Upper lobe of right lung (tissue), 1 donor: ENCODE data around the gene CCNK. TPM values are rescaled to one million over a fixed set of nuclear protein-coding genes. Genes with fewer than 3 reads are reported as not detected.
A peak's percentile ranks its signal among the peaks of the same experiment; 100 is the strongest.

Source experiments
- ATAC-seq: fragments of 200-7000 bp; cut with Tn5 transposase; one replicate; pipeline ENCODE4 v1.9.1; 2020; ENCODE audit warnings: mild to moderate bottlenecking, moderate library complexity
- DNase-seq: peaks from one replicate; pipeline ENCODE4 v3.0.0-alpha.2; 2020
- H3K27ac ChIP-seq: fragments of 200-600 bp; one replicate; pipeline ENCODE4 v1.8.0; 2022
- H3K27me3 ChIP-seq: fragments of 200-600 bp; one replicate; pipeline ENCODE4 v1.8.0; 2022; ENCODE audit warnings: mild to moderate bottlenecking
- H3K36me3 ChIP-seq: fragments of 200-600 bp; one replicate; pipeline ENCODE4 v1.8.0; 2022
- H3K4me1 ChIP-seq: fragments of 200-600 bp; one replicate; pipeline ENCODE4 v1.8.0; 2022
- H3K4me3 ChIP-seq: fragments of 200-600 bp; one replicate; pipeline ENCODE4 v1.8.0; 2022; ENCODE audit warnings: mild to moderate bottlenecking
- H3K9me3 ChIP-seq: fragments of 200-600 bp; one replicate; pipeline ENCODE4 v1.8.0; 2022
- CTCF ChIP-seq: fragments of 200-600 bp; IDR thresholded peaks from one replicate; pipeline ENCODE4 v1.8.0; 2022; ENCODE audit warnings: antibody characterized with exemption
- intact Hi-C: fragments of 100-400 bp; cut with DNase I; formaldehyde crosslinking; loops from one replicate; pipeline ENCODE4 v1.11.0; 2022
- total RNA-seq: library from RNA; stranded (reverse); fragmentation: NEBNext Ultra II Directional; extraction: Animal tissue kit (Norgen Biotek cat#: 25700); gene quantifications from one replicate; pipeline ENCODE4 v1.2.1, GENCODE V29; 2021
- donor health status: DM: no; HTN: yes; CAD: no; lungs with severe emphysema.

CCNK gene
- total RNA-seq, 1 donor from 2014 or later: 48.7 TPM

DNA sequence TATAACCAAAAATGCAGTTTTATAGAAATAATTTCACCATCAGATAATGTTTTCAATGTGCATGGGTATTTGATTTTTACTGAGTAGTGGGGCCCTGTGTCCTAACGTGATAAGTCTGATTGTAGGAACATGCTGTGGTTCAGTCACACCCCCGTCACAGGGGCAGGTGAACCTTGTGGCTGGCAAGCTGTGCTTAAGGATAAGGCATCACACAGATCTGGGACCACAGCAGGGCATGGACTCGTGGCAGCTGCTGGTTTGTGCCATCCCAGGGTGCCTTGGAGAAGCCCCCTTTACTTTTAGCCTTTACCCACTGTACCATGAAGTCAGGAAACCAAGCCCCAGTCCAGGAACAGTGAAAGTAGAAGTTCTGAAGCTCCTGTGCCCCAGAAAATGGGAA is 16.7 kb downstream of the CCNK start:
- intact Hi-C loops: no loop called here
- TF ChIP-seq CTCF: no peak
- H3K4me1 ChIP-seq: no peaks in the 10 kb centered on the region
- no peaks in the 10 kb centered on the region for H3K27me3 ChIP-seq
- no peaks in the 10 kb centered on the region for H3K9me3 ChIP-seq
- H3K27ac ChIP-seq: no peak overlapping the region
- ATAC-seq: no peak
- DNase-seq: peak; percentile 40
- peaks cover 93% of the 10 kb centered on the region for H3K36me3 ChIP-seq
- H3K4me3 ChIP-seq: no peak overlapping the region

- H3K27ac ChIP-seq: no peak overlapping the region
- intact Hi-C loops: no loop called here
- ATAC-seq (no peak), DNase-seq (peak; percentile 48)
- no peak for TF ChIP-seq CTCF
- no peaks in the 10 kb centered on the region for H3K27me3 ChIP-seq
- no peaks in the 10 kb centered on the region for H3K4me1 ChIP-seq
- no peaks in the 10 kb centered on the region for H3K9me3 ChIP-seq
- H3K36me3 ChIP-seq: peaks cover 94% of the 10 kb centered on the region
- no peak overlapping the region for H3K4me3 ChIP-seq
These were observed 21.8 kb downstream of the CCNK start for GRCh38 chr14:99502989-99503421.

- H3K27me3 ChIP-seq: no peaks in the 10 kb centered on the region
- no peaks in the 10 kb centered on the region for H3K4me1 ChIP-seq
- no peak overlapping the region for H3K27ac ChIP-seq
- intact Hi-C loops: no loop called here
- peaks cover 94% of the 10 kb centered on the region for H3K36me3 ChIP-seq
- H3K4me3 ChIP-seq: no peak overlapping the region
- H3K9me3 ChIP-seq: no peaks in the 10 kb centered on the region
- peak; percentile 36 for DNase-seq
- no peak for ATAC-seq
- TF ChIP-seq CTCF: no peak
These were observed 22.7 kb downstream of the CCNK start for GRCh38 chr14:99503848-99504453.

- no peak overlapping the region for H3K27ac ChIP-seq
- ATAC-seq: no peak
- intact Hi-C loops: no loop called here
- H3K4me1 ChIP-seq: no peaks in the 10 kb centered on the region
- no peaks in the 10 kb centered on the region for H3K9me3 ChIP-seq
- DNase-seq: no peak
- peaks cover 99% of the 10 kb centered on the region for H3K36me3 ChIP-seq
- H3K4me3 ChIP-seq: no peak overlapping the region
- no peaks in the 10 kb centered on the region for H3K27me3 ChIP-seq
- TF ChIP-seq CTCF: no peak
These were observed 23.9 kb downstream of the CCNK start for GRCh38 chr14:99505089-99505488.

DNA sequence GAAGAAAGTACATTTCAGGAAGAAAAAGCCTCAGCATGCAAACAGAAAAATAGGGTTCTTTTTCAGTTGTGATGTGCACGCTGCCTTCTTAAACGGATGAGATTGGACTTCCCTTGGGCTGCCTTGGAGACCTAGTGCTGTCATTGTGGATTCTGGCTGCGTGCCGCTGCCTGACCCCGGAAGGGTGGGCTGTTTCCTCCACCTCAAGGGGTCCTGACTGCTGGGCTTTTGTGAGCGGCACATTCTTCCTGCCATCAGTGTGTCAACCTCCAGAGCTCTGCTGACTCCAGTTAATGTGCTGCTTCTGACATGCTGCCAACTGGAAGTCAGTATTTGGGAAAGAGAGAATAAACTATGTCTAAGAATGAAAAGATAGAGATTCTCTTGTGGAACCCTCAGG is 25.1 kb downstream of the CCNK start:
- Histone ChIP-seq H3K27me3 (no peaks in the 10 kb centered on the region), H3K9me3 (no peaks in the 10 kb centered on the region), H3K27ac (no peak overlapping the region), H3K4me1 (no peaks in the 10 kb centered on the region), H3K36me3 (peaks cover 95% of the 10 kb centered on the region), H3K4me3 (no peak overlapping the region)
- no peak for TF ChIP-seq CTCF
- DNase-seq: no peak
- intact Hi-C loops: no loop called here
- no peak for ATAC-seq
